GM18951 (cell line): ENCODE measurements around the gene HS2ST1.
"Not testable (repeated sequence)": the region's sequence is repeated elsewhere in the genome, so short reads cannot be mapped to it uniquely, and the experiment has no call there.

Experiments
- POLR2A ChIP-seq: IDR thresholded peaks from 4 replicates; pipeline ENCODE4 v1.6.1; 2011; ENCODE audit warnings: mild to moderate bottlenecking; ENCODE audit not compliant: insufficient read length, insufficient read depth; ENCODE audit errors: extremely low read depth
- in situ Hi-C: fragments of 300-500 bp; cut with MboI; formaldehyde crosslinking; loops from one replicate; pipeline ENCODE4 v1.12.0; 2022; ENCODE audit warnings: low sequenced_read_pairs, mixed read lengths, inconsistent platforms; ENCODE audit not compliant: unreplicated experiment

HS2ST1 gene

GRCh38 chr1:86938450-86938849 is 24.0 kb downstream of the HS2ST1 start:
- in situ Hi-C loops, result no loop called here
- TF ChIP-seq POLR2A, result no peak

GRCh38 chr1:86938855-86939254 is 24.4 kb downstream of the HS2ST1 start:
- in situ Hi-C loops, result no loop called here
- TF ChIP-seq POLR2A, result no peak

GRCh38 chr1:86939406-86939805 is 25.0 kb downstream of the HS2ST1 start:
- in situ Hi-C loops, result no loop called here
- TF ChIP-seq POLR2A, result no peak

- in situ Hi-C loops, result no loop called here
- no peak for TF ChIP-seq POLR2A
These were observed 26.2 kb downstream of the HS2ST1 start for GRCh38 chr1:86940599-86940998.

GRCh38 chr1:86942042-86942441 is 27.6 kb downstream of the HS2ST1 start:
- in situ Hi-C loops, result no loop called here
- no peak for TF ChIP-seq POLR2A

GRCh38 chr1:86942743-86943142 is 28.3 kb downstream of the HS2ST1 start:
- in situ Hi-C loops, result no loop called here
- no peak for TF ChIP-seq POLR2A

- in situ Hi-C loops, result no loop called here
- TF ChIP-seq POLR2A, result no peak
These were observed 33.8 kb downstream of the HS2ST1 start for GRCh38 chr1:86948212-86948611.

GRCh38 chr1:86950712-86951419 is 36.4 kb downstream of the HS2ST1 start:
- in situ Hi-C loops, result no loop called here
- TF ChIP-seq POLR2A, result no peak

- TF ChIP-seq POLR2A, result no peak
- in situ Hi-C loops, result no loop called here
These were observed 37.0 kb downstream of the HS2ST1 start for GRCh38 chr1:86951430-86951829.

GRCh38 chr1:86953167-86953566 is 38.7 kb downstream of the HS2ST1 start:
- in situ Hi-C loops, result no loop called here
- TF ChIP-seq POLR2A, result no peak

- TF ChIP-seq POLR2A, result no peak
- in situ Hi-C loops, result no loop called here
These were observed 41.2 kb downstream of the HS2ST1 start for GRCh38 chr1:86955678-86956077.

GRCh38 chr1:86956221-86956620 is 41.8 kb downstream of the HS2ST1 start:
- TF ChIP-seq POLR2A, result no peak
- in situ Hi-C loops, result no loop called here

- no peak for TF ChIP-seq POLR2A
- in situ Hi-C loops, result no loop called here
These were observed 42.8 kb downstream of the HS2ST1 start for GRCh38 chr1:86957221-86957620.

GRCh38 chr1:86960548-86960947 is 46.1 kb downstream of the HS2ST1 start:
- in situ Hi-C loops, result no loop called here
- no peak for TF ChIP-seq POLR2A

- in situ Hi-C loops, result not testable (repeated sequence)
These were observed 49.4 kb downstream of the HS2ST1 start for GRCh38 chr1:86963841-86964240.

- in situ Hi-C loops, result no loop called here
- TF ChIP-seq POLR2A, result no peak
These were observed 50.8 kb downstream of the HS2ST1 start for GRCh38 chr1:86965012-86965826.
